GM12891 (cell line): Measurements from ENCODE around the gene ZNF598.

Source experiments
- DNase-seq: peaks from one replicate; pipeline ENCODE4 v3.0.0; 2011; ENCODE audit warnings: low spot score; ENCODE audit not compliant: insufficient read length
- FAIRE-seq: peaks from 2 replicates; lab custom pipeline; 2011; peaks lifted over from hg19 to GRCh38; lab: Jason Lieb, UNC
- PAX5 ChIP-seq: IDR thresholded peaks from 2 replicates; pipeline ENCODE4 v1.6.1; 2011; ENCODE audit warnings: low read length, moderate library complexity, mild to moderate bottlenecking; ENCODE audit not compliant: insufficient read depth, severe bottlenecking
- POLR2A ChIP-seq: IDR thresholded peaks from 2 replicates; pipeline ENCODE4 v1.6.1; 2011; ENCODE audit warnings: low read depth, low read length, control low read depth
- POLR2AphosphoS5 ChIP-seq: IDR thresholded peaks from 2 replicates; pipeline ENCODE4 v1.6.1; 2011; ENCODE audit warnings: low read depth, low read length, control low read depth
- POU2F2 ChIP-seq: IDR thresholded peaks from 2 replicates; pipeline ENCODE4 v1.6.1; 2011; ENCODE audit warnings: low read depth, mild to moderate bottlenecking, control low read depth, low read length, moderate library complexity
- SPI1 ChIP-seq: IDR thresholded peaks from 2 replicates; pipeline ENCODE4 v1.6.1; 2011; ENCODE audit warnings: low read depth, low read length, control low read depth
- TAF1 ChIP-seq: IDR thresholded peaks from 2 replicates; pipeline ENCODE4 v1.6.1; 2011; ENCODE audit warnings: low read depth, low read length, control low read depth

Gene ZNF598

DNA sequence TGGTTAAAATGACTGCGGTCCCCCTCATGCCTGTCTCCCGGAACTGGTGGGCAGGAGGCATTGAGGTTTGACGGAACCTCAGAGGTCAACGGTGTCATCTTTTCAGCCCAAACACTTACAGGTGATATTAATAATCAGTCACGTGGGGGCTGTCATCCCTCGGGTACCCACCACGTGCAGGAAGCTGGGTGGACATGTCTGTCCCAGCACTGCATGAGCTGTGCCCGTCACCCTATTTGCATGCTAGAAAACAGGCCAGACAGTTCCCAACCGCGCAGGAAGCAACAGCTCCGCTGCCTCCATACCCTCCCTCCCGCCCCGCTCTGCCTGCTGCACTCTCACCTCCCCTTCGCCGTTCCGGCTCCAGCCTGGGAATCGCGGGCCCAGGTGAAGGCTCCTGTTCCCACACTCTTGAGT is 18.5 kb downstream of the ZNF598 start:
- FAIRE-seq, result peak; percentile 93
- TF ChIP-seq POU2F2 (peak; percentile 82), POLR2A (no peak)

DNA sequence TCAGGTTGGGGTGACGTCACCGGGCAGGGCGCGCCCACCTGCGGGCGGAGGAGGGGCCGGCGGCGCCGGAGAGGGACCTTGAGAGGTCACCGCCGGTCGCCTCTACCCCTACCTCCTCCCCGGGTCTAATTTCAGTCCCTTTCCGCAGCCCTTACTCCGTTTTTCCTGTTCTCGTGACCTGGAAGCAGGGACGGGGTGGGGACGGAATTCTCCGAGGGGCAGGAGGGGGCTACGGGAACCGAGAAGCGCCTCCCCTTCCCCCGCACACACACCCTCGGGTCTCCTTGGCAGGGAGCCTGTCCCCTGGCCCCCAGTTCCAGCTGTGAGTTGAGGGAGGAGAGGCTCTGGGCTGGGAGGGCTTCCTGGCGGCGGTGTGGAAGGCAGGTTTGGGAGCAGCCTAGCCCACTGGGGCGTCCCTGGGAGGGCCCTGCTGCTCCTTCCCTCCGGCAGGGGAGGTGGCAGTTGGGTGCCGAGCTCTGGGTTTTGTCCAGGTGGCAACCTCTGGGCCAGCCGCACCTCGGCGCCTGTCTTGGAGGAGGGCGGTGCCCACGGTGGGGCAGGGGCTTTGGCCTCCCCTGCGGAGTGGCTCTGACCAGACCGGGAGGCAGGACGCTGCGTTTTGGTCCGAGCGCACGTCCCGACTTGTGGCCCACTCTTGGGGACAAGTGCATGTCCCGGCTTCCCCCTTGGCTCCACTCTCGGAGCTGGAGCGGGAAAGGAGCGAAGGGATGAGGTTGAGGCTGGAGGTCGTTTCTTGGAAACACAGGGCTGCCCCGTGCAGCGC is 19.1 kb downstream of the ZNF598 start:
- TF ChIP-seq TAF1, result no peak
- no peak for TF ChIP-seq PAX5
- TF ChIP-seq POLR2A, result no peak
- DNase-seq (no peak), FAIRE-seq (peak; percentile 45)

More for the DNA sequence above, 18.5 kb downstream of the ZNF598 start:
- DNase-seq, result no peak

DNA sequence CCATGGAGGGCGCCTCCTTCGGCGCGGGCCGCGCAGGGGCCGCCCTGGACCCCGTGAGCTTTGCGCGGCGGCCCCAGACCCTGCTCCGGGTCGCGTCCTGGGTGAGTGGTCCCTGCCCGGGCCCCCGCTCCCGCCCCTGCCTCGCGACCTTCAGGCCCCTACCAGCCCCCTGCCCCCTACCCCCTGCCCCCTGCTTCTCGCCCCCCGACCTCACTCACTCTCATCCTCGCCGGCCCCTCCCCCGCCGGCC is 19.6 kb downstream of the ZNF598 start:
- TF ChIP-seq POLR2A (no peak), SPI1 (no peak), POU2F2 (no peak), TAF1 (no peak), POLR2AphosphoS5 (no peak)
- FAIRE-seq (no peak), DNase-seq (no peak)

- FAIRE-seq (no peak), DNase-seq (no peak)
- no peak for TF ChIP-seq POU2F2
- TF ChIP-seq POLR2A, result no peak
- no peak for TF ChIP-seq SPI1
- TF ChIP-seq POLR2AphosphoS5, result no peak
- TF ChIP-seq TAF1, result no peak
- TF ChIP-seq PAX5, result no peak
Measured at GRCh38 chr16:1989209-1990100, 20.2 kb downstream of the ZNF598 start, which contains the start of gene SYNGR3. SYNGR3 (plus strand) TSS chr16:1989970; CDS start chr16:1990103, 133 bp downstream.

DNA sequence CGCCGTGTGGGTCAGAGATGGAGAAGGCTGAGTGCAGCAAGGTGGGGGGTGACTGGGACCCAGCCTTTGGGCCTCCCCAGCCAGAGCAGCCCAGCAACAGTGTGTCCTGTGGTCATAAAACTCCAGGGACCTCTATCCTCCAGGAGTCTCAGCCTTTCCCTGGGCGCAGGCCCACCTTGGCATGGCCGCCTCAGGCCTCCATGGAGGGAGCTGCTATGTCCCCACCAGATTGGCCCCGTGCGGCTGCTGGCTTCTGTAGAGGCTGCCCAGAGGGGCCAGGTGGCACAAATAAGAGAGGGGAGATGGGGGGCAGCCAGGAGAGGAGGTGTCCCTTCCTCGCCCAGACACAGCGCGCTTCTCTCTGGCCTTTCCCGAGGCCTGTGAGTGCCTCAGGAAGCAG is 22.4 kb downstream of the ZNF598 start:
- FAIRE-seq (no peak), DNase-seq (no peak)
- no peak for TF ChIP-seq POLR2A
- TF ChIP-seq SPI1, result no peak
- TF ChIP-seq POU2F2, result no peak
- TF ChIP-seq POLR2AphosphoS5, result no peak
- TF ChIP-seq PAX5, result no peak
- no peak for TF ChIP-seq TAF1

DNA sequence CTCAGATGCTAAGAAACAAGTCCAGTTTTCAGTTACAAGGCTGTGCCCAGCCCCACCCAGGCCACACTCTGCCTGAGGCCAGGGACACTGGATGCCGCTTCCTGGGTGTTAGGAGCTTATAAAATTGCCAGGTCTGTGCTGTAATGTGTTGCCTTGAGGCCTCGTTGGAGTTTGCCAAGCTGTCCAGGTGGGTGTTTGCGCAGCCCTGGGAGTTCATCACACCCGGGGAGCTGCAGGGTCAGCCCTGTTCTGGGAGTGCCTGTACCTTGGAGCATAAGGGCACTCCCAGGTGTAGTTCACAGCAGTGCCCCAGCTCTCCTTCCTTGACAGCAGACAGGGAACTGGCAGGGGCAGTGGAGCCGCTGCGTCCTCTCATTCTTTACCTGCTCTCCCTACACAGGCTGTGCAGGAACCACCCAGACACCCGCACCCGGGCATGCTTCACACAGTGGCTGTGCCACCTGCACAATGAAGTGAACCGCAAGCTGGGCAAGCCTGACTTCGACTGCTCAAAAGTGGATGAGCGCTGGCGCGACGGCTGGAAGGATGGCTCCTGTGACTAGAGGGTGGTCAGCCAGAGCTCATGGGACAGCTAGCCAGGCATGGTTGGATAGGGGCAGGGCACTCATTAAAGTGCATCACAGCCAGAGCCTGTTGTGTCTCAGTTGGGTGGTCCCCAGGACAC is 24.0 kb downstream of the ZNF598 start:
- DNase-seq (no peak), FAIRE-seq (no peak)
- TF ChIP-seq PAX5 (no peak), TAF1 (no peak), POLR2AphosphoS5 (no peak), POU2F2 (no peak), POLR2A (no peak), SPI1 (no peak)

GRCh38 chr16:1984347-1985225 is 25.0 kb downstream of the ZNF598 start:
- TF ChIP-seq TAF1, result no peak
- DNase-seq (no peak), FAIRE-seq (peak; percentile 51)

DNA sequence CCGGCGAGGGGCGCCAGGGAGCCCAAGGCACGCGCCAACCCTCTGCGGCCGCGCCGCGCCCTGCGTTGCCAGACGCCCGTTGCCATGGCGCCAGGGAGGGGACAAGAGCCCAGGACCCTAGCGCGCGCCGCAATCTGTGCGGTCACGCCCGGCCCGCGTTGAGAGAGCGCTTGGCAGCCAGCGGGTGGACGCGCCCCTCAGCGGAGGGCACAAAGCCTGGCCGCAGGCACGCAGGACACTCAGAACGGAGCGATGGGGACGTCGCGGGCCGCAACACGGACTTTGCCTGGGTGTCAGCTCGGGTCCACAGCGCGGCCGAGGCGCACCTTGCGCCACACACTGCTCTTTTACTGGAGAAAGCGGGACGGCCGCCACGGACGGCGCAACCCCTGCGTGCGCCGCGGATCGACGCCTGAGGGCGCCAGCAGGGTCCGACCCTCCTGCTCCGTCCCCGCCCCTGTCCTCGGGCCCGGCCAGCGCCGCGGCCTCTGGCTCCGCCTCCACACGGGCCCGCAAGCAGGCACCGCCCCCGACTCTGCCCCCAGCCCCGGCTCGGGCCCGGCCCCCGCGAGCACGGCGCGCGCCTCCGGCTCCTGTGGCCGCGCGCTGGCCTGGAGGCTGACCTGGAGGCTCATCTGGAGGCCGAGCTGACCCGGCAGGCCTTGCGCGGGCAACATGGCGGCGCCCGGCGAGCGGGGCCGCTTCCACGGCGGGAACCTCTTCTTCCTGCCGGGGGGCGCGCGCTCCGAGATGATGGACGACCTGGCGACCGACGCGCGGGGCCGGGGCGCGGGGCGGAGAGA is 25.9 kb downstream of the ZNF598 start, which contains the start of gene GFER:
Gene GFER (plus strand): TSS at position 650 of the 803 bp plus-strand sequence. CDS start 26 bp downstream, at position 676.
- FAIRE-seq (peak; percentile 98), DNase-seq (peak; percentile 94)
- TF ChIP-seq TAF1, result peak; percentile 67
- TF ChIP-seq POLR2A, result peak; percentile 68
- TF ChIP-seq PAX5, result no peak
